ENCODE results near the gene SORCS3. TPM values are rescaled to one million over a fixed set of nuclear protein-coding genes. Genes with fewer than 3 reads are reported as not detected.

SORCS3 gene
- total and polyA plus RNA-seq, 4 donors: 0.29 TPM; not detected in 3

- 49 to 64% methylated on average over 3 of the region's 3 CpGs for WGBS, 2 donors
- H3K27ac ChIP-seq (ENCODE audit: low read depth in 1 of 2, low read length in 2 of 2): no peak overlapping the region
- no peaks in the 10 kb centered on the region for H3K9me3 ChIP-seq (ENCODE audit: control insufficient read depth, low read length)
- ATAC-seq (ENCODE audit: low FRiP score): no peak
- peaks cover 0 to 3% of the 10 kb centered on the region in 2 donors for H3K27me3 ChIP-seq (ENCODE audit: control insufficient read depth in 1 of 2, insufficient read depth in 2 of 2, low read length in 1 of 2)
- no peak overlapping the region for H3K4me3 ChIP-seq (ENCODE audit: low read length in 2 of 2)
- H3K4me1 ChIP-seq (ENCODE audit: control insufficient read depth in 1 of 2, insufficient read depth in 2 of 2, low read length in 2 of 2): no peaks in the 10 kb centered on the region
- H3K36me3 ChIP-seq (ENCODE audit: control insufficient read depth in 1 of 2, insufficient read depth in 2 of 2, low read length in 1 of 2): no peaks in the 10 kb centered on the region
- no peak for DNase-seq
- intact Hi-C loops (cut with DNase I): loop anchor here in 1 of 2 donors (10.0 kb wide), 1 partner anchor 521 kb away; no protein-coding TSS in a partner anchor
These were observed 284.3 kb downstream of the SORCS3 start for GRCh38 chr10:104925232-104925851.

DNA sequence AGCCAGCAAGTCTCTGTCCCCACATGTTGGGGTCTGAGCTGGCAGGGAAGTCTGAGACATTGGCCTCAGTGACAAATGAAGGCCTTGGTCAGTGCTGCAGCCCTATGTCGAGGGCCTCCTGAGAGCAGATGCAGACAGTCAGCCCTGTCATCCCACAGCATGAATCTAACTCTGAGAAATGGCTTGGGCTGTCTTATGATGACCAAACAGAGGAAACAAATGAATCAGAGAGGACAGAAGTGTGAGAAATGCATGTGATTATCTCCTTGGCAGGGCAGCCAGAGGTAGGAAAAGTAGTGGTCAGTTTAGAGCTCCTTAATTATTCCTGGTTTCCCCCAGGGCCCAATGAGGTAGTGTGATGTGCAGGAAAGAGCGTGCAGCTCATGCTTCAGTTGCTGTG is 287.6 kb downstream of the SORCS3 start:
- DNase-seq: no peak
- H3K4me1 ChIP-seq (ENCODE audit: control insufficient read depth in 1 of 2, insufficient read depth in 2 of 2, low read length in 2 of 2): no peaks in the 10 kb centered on the region
- peaks cover 0 to 3% of the 10 kb centered on the region in 2 donors for H3K27me3 ChIP-seq (ENCODE audit: control insufficient read depth in 1 of 2, insufficient read depth in 2 of 2, low read length in 1 of 2)
- WGBS, 2 donors: 78 to 86% methylated on average over 2 of the region's 2 CpGs
- H3K9me3 ChIP-seq (ENCODE audit: control insufficient read depth, low read length): no peaks in the 10 kb centered on the region
- intact Hi-C loops (cut with DNase I): loop anchor here in 1 of 2 donors (10.0 kb wide), 1 partner anchor 524 kb away; no protein-coding TSS in a partner anchor
- H3K4me3 ChIP-seq (ENCODE audit: low read length in 2 of 2): no peak overlapping the region
- H3K36me3 ChIP-seq (ENCODE audit: control insufficient read depth in 1 of 2, insufficient read depth in 2 of 2, low read length in 1 of 2): no peaks in the 10 kb centered on the region
- ATAC-seq (ENCODE audit: low FRiP score): peak; percentile 17
- no peak overlapping the region for H3K27ac ChIP-seq (ENCODE audit: low read depth in 1 of 2, low read length in 2 of 2)

- no peak overlapping the region for H3K27ac ChIP-seq (ENCODE audit: low read depth in 1 of 2, low read length in 2 of 2)
- WGBS, 2 donors: 13 to 19% methylated on average over 2 of the region's 2 CpGs
- H3K4me3 ChIP-seq (ENCODE audit: low read length in 2 of 2): no peak overlapping the region
- H3K27me3 ChIP-seq (ENCODE audit: control insufficient read depth in 1 of 2, insufficient read depth in 2 of 2, low read length in 1 of 2): no peaks in the 10 kb centered on the region
- no peaks in the 10 kb centered on the region for H3K36me3 ChIP-seq (ENCODE audit: control insufficient read depth in 1 of 2, insufficient read depth in 2 of 2, low read length in 1 of 2)
- intact Hi-C loops (cut with DNase I): no loop called here
- no peaks in the 10 kb centered on the region for H3K4me1 ChIP-seq (ENCODE audit: control insufficient read depth in 1 of 2, insufficient read depth in 2 of 2, low read length in 2 of 2)
- H3K9me3 ChIP-seq (ENCODE audit: control insufficient read depth, low read length): no peaks in the 10 kb centered on the region
- DNase-seq (no peak), ATAC-seq (ENCODE audit: low FRiP score) (no peak)
These were observed 290.6 kb downstream of the SORCS3 start for GRCh38 chr10:104931612-104932134.

DNA sequence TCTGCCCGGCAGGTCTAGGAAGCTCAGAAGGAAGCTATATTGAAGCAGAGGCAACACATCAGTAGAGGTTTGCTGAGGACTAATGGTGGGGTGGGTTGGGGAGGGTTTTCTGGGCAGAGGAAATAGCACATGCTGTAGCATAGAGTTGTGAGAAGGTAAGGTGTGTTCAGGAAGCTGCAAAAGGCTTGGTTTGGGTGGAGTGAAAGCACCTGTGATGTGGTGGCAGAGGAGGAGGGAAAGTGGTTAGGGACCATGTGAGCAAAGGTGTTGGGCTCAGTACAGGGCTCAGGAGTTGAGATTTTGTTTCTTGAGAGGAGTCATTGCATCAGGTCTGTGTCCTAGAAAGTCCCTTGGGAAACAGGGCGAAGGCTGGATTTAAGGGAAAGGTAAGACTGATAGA is 294.6 kb downstream of the SORCS3 start:
- H3K4me1 ChIP-seq (ENCODE audit: control insufficient read depth in 1 of 2, insufficient read depth in 2 of 2, low read length in 2 of 2): no peaks in the 10 kb centered on the region
- H3K27ac ChIP-seq (ENCODE audit: low read depth in 1 of 2, low read length in 2 of 2): no peak overlapping the region
- H3K27me3 ChIP-seq (ENCODE audit: control insufficient read depth in 1 of 2, insufficient read depth in 2 of 2, low read length in 1 of 2): no peaks in the 10 kb centered on the region
- ATAC-seq (ENCODE audit: low FRiP score): no peak
- WGBS, 2 donors: 27 to 60% methylated on average over 2 of the region's 2 CpGs
- H3K36me3 ChIP-seq (ENCODE audit: control insufficient read depth in 1 of 2, insufficient read depth in 2 of 2, low read length in 1 of 2): no peaks in the 10 kb centered on the region
- no peak overlapping the region for H3K4me3 ChIP-seq (ENCODE audit: low read length in 2 of 2)
- no peak for DNase-seq
- intact Hi-C loops (cut with DNase I): no loop called here
- H3K9me3 ChIP-seq (ENCODE audit: control insufficient read depth, low read length): peaks cover 2% of the 10 kb centered on the region

GRCh38 chr10:104937567-104937966 is 296.5 kb downstream of the SORCS3 start:
- WGBS, 2 donors: 23 to 29% methylated on average over 2 of the region's 2 CpGs
- H3K4me3 ChIP-seq (ENCODE audit: low read length in 2 of 2): no peak overlapping the region
- peak; percentile 22 for ATAC-seq (ENCODE audit: low FRiP score)

GRCh38 chr10:104938031-104938430 is 296.9 kb downstream of the SORCS3 start:
- Histone ChIP-seq H3K36me3 (ENCODE audit: control insufficient read depth in 1 of 2, insufficient read depth in 2 of 2, low read length in 1 of 2) (no peaks in the 10 kb centered on the region), H3K27ac (ENCODE audit: low read depth in 1 of 2, low read length in 2 of 2) (no peak overlapping the region), H3K4me3 (ENCODE audit: low read length in 2 of 2) (no peak overlapping the region), H3K4me1 (ENCODE audit: control insufficient read depth in 1 of 2, insufficient read depth in 2 of 2, low read length in 2 of 2) (no peaks in the 10 kb centered on the region), H3K27me3 (ENCODE audit: control insufficient read depth in 1 of 2, insufficient read depth in 2 of 2, low read length in 1 of 2) (no peaks in the 10 kb centered on the region), H3K9me3 (ENCODE audit: control insufficient read depth, low read length) (peaks cover 2% of the 10 kb centered on the region)
- WGBS, 2 donors: 74% methylated on average over 4 of the region's 4 CpGs
- ATAC-seq (ENCODE audit: low FRiP score) (no peak), DNase-seq (no peak)
- intact Hi-C loops (cut with DNase I): no loop called here

More at GRCh38 chr10:104937567-104937966, 296.5 kb downstream of the SORCS3 start:
- H3K4me1 ChIP-seq (ENCODE audit: control insufficient read depth in 1 of 2, insufficient read depth in 2 of 2, low read length in 2 of 2): no peaks in the 10 kb centered on the region
- H3K27me3 ChIP-seq (ENCODE audit: control insufficient read depth in 1 of 2, insufficient read depth in 2 of 2, low read length in 1 of 2): no peaks in the 10 kb centered on the region
- H3K27ac ChIP-seq (ENCODE audit: low read depth in 1 of 2, low read length in 2 of 2): no peak overlapping the region
- H3K36me3 ChIP-seq (ENCODE audit: control insufficient read depth in 1 of 2, insufficient read depth in 2 of 2, low read length in 1 of 2): no peaks in the 10 kb centered on the region
- no peak for DNase-seq
- H3K9me3 ChIP-seq (ENCODE audit: control insufficient read depth, low read length): peaks cover 2% of the 10 kb centered on the region
- intact Hi-C loops (cut with DNase I): no loop called here

GRCh38 chr10:104941662-104942061 is 300.6 kb downstream of the SORCS3 start:
- ATAC-seq (ENCODE audit: low FRiP score) (no peak), DNase-seq (no peak)
- Histone ChIP-seq H3K36me3 (ENCODE audit: control insufficient read depth in 1 of 2, insufficient read depth in 2 of 2, low read length in 1 of 2) (no peaks in the 10 kb centered on the region), H3K27ac (ENCODE audit: low read depth in 1 of 2, low read length in 2 of 2) (no peak overlapping the region), H3K4me3 (ENCODE audit: low read length in 2 of 2) (no peak overlapping the region), H3K9me3 (ENCODE audit: control insufficient read depth, low read length) (peaks cover 2% of the 10 kb centered on the region), H3K27me3 (ENCODE audit: control insufficient read depth in 1 of 2, insufficient read depth in 2 of 2, low read length in 1 of 2) (no peaks in the 10 kb centered on the region), H3K4me1 (ENCODE audit: control insufficient read depth in 1 of 2, insufficient read depth in 2 of 2, low read length in 2 of 2) (no peaks in the 10 kb centered on the region)
- intact Hi-C loops (cut with DNase I): no loop called here

DNA sequence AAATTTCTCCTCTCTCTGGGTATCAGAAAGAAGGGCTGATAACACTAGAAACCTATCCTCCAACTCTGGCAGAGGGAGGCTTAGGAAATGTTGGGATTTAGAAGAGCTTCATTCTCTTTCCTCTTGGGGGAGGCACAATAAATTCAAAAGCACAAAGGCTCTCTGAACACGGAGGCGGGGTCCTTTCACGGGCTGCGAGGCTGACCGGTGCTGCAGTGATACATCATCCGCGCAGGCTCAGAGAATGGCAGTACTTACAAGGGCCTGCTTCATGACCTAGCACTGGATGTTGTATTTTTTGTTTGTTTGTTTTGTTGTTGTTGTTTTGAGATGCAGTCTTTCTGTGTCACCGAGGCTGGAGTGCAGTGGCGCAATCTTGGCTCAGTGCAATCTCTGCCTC is 306.2 kb downstream of the SORCS3 start:
- Histone ChIP-seq H3K36me3 (ENCODE audit: control insufficient read depth in 1 of 2, insufficient read depth in 2 of 2, low read length in 1 of 2) (no peaks in the 10 kb centered on the region), H3K27ac (ENCODE audit: low read depth in 1 of 2, low read length in 2 of 2) (no peak overlapping the region), H3K4me1 (ENCODE audit: control insufficient read depth in 1 of 2, insufficient read depth in 2 of 2, low read length in 2 of 2) (no peaks in the 10 kb centered on the region), H3K9me3 (ENCODE audit: control insufficient read depth, low read length) (peaks cover 3% of the 10 kb centered on the region), H3K4me3 (ENCODE audit: low read length in 2 of 2) (no peak overlapping the region), H3K27me3 (ENCODE audit: control insufficient read depth in 1 of 2, insufficient read depth in 2 of 2, low read length in 1 of 2) (no peaks in the 10 kb centered on the region)
- no peak for DNase-seq
- intact Hi-C loops (cut with DNase I): no loop called here
- WGBS, 2 donors: 77 to 87% methylated on average over 9 of the region's 9 CpGs
- ATAC-seq (ENCODE audit: low FRiP score): no peak

DNA sequence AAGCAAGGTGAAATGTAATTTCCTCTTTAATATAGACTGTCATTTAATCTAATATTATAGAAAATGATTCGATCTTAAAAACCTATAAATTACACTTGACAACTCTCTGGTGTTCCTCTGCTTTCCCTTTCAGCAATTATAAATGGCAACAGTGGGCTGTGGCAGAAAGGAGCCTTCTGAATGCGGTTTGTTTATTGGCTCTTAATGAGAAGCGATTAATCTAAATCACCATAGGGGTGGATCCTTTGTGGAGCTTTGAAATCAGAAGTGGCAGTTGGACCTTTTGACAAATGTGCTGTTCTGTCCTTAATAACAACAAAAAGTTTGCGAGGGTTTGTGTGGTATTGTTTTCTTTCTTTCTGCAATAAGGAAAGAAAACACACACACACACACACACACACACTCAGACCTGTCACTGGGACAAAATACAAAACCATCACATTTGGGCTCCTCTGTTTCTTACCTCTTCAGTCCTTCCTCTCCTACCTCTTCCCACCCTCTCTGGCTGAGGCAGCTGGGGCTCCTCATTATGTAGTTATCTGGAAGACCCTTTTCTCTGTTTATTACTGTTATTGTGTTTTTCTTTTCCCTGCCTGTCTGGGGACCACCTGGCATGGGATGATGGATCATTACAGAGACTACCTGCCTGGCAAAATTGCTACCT is 316.2 kb downstream of the SORCS3 start:
- no peaks in the 10 kb centered on the region for H3K27me3 ChIP-seq (ENCODE audit: control insufficient read depth in 1 of 2, insufficient read depth in 2 of 2, low read length in 1 of 2)
- H3K9me3 ChIP-seq (ENCODE audit: control insufficient read depth, low read length): peaks cover 4% of the 10 kb centered on the region
- no peak overlapping the region for H3K27ac ChIP-seq (ENCODE audit: low read depth in 1 of 2, low read length in 2 of 2)
- intact Hi-C loops (cut with DNase I): no loop called here
- H3K4me1 ChIP-seq (ENCODE audit: control insufficient read depth in 1 of 2, insufficient read depth in 2 of 2, low read length in 2 of 2): no peaks in the 10 kb centered on the region
- DNase-seq (no peak), ATAC-seq (ENCODE audit: low FRiP score) (no peak)
- no peak overlapping the region for H3K4me3 ChIP-seq (ENCODE audit: low read length in 2 of 2)
- H3K36me3 ChIP-seq (ENCODE audit: control insufficient read depth in 1 of 2, insufficient read depth in 2 of 2, low read length in 1 of 2): no peaks in the 10 kb centered on the region
- 60 to 63% methylated on average over 4 of the region's 4 CpGs for WGBS, 2 donors

All from aorta (tissue), 5 donors.